ENCODE data around the gene NEUROG2. TPM values are rescaled to one million over a fixed set of nuclear protein-coding genes. Genes with fewer than 3 reads are reported as not detected.
"Not testable (repeated sequence)": the region's sequence is repeated elsewhere in the genome, so short reads cannot be mapped to it uniquely, and the experiment has no call there.

NEUROG2 gene
- total RNA-seq, 2 donors from 2014 or later = not detected

DNA sequence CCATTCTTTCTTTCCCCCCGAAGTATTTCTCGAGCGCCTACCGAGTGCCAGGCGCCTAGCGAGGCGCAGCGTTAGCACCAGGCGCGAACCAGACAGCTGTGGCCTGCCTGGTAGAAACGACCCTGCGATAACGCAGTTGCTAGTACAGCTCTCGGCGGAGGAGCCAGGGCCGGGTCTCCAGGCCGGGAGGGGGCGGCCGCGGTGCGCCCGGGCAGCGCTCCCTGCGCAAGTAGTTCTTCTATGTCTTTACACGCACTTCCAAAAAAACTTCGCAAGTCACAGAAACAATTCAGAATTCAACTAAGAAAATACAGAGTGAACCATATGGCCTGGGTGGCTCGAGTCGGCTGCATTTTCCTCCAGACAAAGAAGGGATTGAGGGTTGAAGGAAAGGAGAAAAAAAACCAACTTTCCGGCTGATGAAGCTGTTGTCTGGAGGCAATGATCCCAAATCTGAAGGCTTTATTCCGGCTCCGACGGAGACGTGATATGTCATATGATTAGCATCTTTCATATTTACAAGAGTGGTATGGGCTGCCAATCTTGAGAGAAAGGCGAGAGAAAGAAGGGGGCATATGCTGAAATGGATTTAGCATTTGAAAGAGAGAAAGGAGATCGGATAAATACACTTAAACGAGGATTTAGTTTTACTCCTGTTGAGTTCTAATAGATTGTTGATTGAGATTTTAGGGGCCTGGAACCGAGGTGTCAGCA lies 7.2 kb upstream of the NEUROG2 start:
- Histone ChIP-seq H3K27me3 (peaks cover 0 to 31% of the 10 kb centered on the region in 2 donors), H3K9me3 (no peaks in the 10 kb centered on the region), H3K27ac (peak overlapping the region in 3 of 4 donors; percentile 15 to 26 (median 25)), H3K4me3 (peak overlapping the region; percentile 43 to 46), H3K4me1 (peaks cover 21% of the 10 kb centered on the region), H3K36me3 (replicated peaks in 1 of 2; ENCODE audit: insufficient read depth in 1 of 2, low read depth in 2 of 2) (no peaks in the 10 kb centered on the region)
- DNase-seq (peak; percentile 66 to 81 (median 71)), ATAC-seq (peak; percentile 82)
- intact Hi-C loops (cut with DNase I) = no loop called here
- WGBS, 2 donors = 5 to 7% methylated on average over 23 to 37 of the region's 37 CpGs
- TF ChIP-seq, protein P1, sequence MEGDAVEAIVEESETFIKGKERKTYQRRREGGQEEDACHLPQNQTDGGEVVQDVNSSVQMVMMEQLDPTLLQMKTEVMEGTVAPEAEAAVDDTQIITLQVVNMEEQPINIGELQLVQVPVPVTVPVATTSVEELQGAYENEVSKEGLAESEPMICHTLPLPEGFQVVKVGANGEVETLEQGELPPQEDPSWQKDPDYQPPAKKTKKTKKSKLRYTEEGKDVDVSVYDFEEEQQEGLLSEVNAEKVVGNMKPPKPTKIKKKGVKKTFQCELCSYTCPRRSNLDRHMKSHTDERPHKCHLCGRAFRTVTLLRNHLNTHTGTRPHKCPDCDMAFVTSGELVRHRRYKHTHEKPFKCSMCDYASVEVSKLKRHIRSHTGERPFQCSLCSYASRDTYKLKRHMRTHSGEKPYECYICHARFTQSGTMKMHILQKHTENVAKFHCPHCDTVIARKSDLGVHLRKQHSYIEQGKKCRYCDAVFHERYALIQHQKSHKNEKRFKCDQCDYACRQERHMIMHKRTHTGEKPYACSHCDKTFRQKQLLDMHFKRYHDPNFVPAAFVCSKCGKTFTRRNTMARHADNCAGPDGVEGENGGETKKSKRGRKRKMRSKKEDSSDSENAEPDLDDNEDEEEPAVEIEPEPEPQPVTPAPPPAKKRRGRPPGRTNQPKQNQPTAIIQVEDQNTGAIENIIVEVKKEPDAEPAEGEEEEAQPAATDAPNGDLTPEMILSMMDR (IDR thresholded peaks at IDR 0.05) = peak; percentile 14 to 56 (median 36)
- TF ChIP-seq POLR2A (IDR thresholded peaks at IDR 0.05) = peak in 1 of 3 donors; percentile 27

DNA sequence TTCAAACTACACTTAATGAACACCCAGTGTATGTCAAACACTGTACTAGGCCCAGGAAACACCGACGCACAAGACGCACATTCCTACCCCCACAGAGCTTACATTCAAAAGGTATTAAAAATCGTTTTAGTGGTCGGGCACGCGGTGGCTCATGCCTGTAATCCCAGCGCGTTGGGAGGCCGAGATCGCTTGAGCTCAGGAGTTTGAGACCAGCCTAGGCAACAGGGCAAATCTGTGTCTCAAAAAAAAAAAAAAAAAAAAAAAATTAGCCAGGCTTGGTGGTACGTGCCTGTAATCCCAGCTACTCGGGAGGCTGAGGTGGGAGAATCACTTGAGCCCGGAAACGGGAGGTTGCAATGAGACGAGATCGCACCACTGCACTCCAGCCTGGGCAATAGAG lies 6.5 kb upstream of the NEUROG2 start:
- intact Hi-C loops (cut with DNase I); H3K9me3 ChIP-seq; H3K4me3 ChIP-seq; H3K36me3 ChIP-seq (replicated peaks in 1 of 2; ENCODE audit: insufficient read depth in 1 of 2, low read depth in 2 of 2); DNase-seq; H3K27ac ChIP-seq; ATAC-seq: not testable (repeated sequence)
- Histone ChIP-seq H3K27me3 (peaks cover 0 to 33% of the 10 kb centered on the region in 2 donors), H3K4me1 (peaks cover 21% of the 10 kb centered on the region)
- WGBS, 2 donors = 26 to 29% methylated on average over 17 of the region's 17 CpGs

DNA sequence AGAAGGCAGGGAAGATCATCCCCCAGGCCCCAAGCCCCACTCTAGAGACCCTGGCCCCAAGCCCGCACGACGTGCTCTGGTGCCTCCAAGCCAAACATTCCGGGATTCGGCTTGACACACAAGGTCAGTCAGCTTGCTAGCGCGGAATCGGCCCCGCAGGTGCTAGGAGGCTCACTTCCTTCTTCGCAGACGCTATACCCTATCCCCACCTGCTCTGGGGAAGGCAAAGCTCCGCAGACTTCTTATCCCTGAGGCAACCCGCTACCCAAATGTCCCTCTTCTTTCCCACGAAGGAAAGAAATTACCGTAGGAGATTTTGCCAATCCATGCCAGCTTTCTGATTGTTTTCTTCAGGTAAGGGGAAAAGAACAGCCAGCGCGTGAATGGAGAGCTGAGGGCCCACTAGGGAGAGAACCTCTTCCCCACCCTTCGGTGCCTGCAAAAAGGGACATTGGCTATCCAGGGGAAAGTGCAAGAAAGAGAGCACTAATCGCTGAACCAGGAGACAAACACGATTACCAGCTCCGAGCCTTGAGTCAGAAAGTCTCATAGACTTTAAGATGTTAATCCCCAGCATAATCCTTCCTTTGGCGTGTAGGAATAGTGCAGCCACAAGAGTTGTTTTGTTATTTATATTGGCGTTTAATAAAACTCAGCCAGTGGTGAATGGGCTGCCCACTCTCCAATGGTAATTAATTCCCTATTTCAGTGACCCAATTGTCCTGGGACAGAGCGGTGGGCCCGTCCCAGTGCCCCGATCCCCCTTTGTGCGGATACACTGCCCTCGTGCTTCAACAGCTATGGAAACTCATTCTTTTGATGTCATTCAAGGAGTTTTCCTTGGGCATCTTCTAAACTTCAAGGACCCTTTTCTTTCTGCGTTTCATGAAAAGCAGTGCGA lies 5.4 kb upstream of the NEUROG2 start:
- DNase-seq (peak in 1 of 4 donors; percentile 14), ATAC-seq (no peak)
- Histone ChIP-seq H3K36me3 (replicated peaks in 1 of 2; ENCODE audit: insufficient read depth in 1 of 2, low read depth in 2 of 2) (no peaks in the 10 kb centered on the region), H3K27ac (no peak overlapping the region), H3K9me3 (no peaks in the 10 kb centered on the region), H3K4me1 (peaks cover 31% of the 10 kb centered on the region), H3K4me3 (no peak overlapping the region), H3K27me3 (peaks cover 0 to 44% of the 10 kb centered on the region in 2 donors)
- 9 to 17% methylated on average over 27 to 30 of the region's 30 CpGs for WGBS, 2 donors
- intact Hi-C loops (cut with DNase I) = no loop called here
- TF ChIP-seq, protein P1 (IDR thresholded peaks at IDR 0.05) = no peak
- TF ChIP-seq POLR2A (IDR thresholded peaks at IDR 0.05) = no peak

DNA sequence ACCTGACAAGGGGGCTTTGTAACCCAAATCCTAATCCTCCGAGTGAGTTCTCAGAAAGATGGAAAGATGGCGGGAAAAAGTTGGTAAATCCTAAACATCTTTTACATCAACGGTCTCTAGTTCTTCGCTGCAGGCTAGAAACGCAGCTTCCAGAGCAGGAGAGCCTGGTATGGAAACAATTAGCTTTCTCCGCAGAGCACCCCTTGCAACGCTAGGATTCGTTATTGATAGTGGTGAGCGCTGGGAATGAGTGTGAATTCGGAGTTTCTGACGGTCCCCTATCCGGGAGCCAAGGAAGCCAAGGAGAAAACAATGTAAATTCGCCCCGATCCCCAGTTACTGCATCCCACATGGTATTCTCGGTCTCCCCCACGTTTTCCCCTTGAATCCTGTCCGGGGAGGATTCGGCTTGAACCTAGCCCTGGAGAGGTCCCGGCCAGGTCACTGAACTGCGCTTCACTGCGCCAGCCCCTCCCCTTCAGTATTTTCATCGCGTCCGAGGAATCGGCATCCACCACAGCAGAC lies 4.7 kb upstream of the NEUROG2 start:
- ATAC-seq (no peak), DNase-seq (no peak)
- no peaks in the 10 kb centered on the region for H3K9me3 ChIP-seq
- intact Hi-C loops (cut with DNase I) = no loop called here
- H3K4me1 ChIP-seq = peaks cover 38% of the 10 kb centered on the region
- no peak overlapping the region for H3K27ac ChIP-seq
- 4 to 7% methylated on average over 15 to 25 of the region's 25 CpGs for WGBS, 2 donors
- H3K4me3 ChIP-seq = no peak overlapping the region
- no peaks in the 10 kb centered on the region for H3K36me3 ChIP-seq (replicated peaks in 1 of 2; ENCODE audit: insufficient read depth in 1 of 2, low read depth in 2 of 2)
- H3K27me3 ChIP-seq = peaks cover 0 to 45% of the 10 kb centered on the region in 2 donors
- TF ChIP-seq, protein P1 (IDR thresholded peaks at IDR 0.05) = no peak
- TF ChIP-seq POLR2A (IDR thresholded peaks at IDR 0.05) = no peak
